Sigmoid colon (tissue), 4 donors: ENCODE measurements around the gene CD52.

Source experiments
- CTCF ChIP-seq, 4 experiments: fragments of 450-650 bp in 3 of 4; fragments of 200-600 bp in 1 of 4; IDR thresholded peaks; one replicate each; pipeline ENCODE4 v1.5.1; 2016 to 2019; ENCODE audit warnings: antibody characterized with exemption in 4 of 4, mild to moderate bottlenecking in 3 of 4, moderate library complexity in 2 of 4
- POLR2A ChIP-seq, 2 donors: fragments of 450-650 bp; IDR thresholded peaks; one replicate each; pipeline ENCODE4 v1.6.1; 2016; ENCODE audit warnings: antibody characterized with exemption in 2 of 2, mild to moderate bottlenecking in 2 of 2, moderate library complexity in 2 of 2
- POLR2AphosphoS5 ChIP-seq, 4 donors: sonication (generic); formaldehyde crosslinking; IDR thresholded peaks; one replicate each; pipeline ENCODE4 v1.6.1; 2017; ENCODE audit warnings: antibody characterized with exemption in 4 of 4

- TF ChIP-seq CTCF (IDR thresholded peaks at IDR 0.05) (no peak), POLR2A (IDR thresholded peaks at IDR 0.05) (no peak), POLR2AphosphoS5 (IDR thresholded peaks at IDR 0.05) (peak in 2 of 4 donors; percentile 26 to 45)
Measured at GRCh38 chr1:26278724-26279455, 38.9 kb upstream of the CD52 start.
